ENCODE results near the gene ATRNL1. TPM values are rescaled to one million over a fixed set of nuclear protein-coding genes. Genes with fewer than 3 reads are reported as not detected.

ATRNL1 gene
- total RNA-seq, 1 experiment from 2014 or later = 35.1 TPM

DNA sequence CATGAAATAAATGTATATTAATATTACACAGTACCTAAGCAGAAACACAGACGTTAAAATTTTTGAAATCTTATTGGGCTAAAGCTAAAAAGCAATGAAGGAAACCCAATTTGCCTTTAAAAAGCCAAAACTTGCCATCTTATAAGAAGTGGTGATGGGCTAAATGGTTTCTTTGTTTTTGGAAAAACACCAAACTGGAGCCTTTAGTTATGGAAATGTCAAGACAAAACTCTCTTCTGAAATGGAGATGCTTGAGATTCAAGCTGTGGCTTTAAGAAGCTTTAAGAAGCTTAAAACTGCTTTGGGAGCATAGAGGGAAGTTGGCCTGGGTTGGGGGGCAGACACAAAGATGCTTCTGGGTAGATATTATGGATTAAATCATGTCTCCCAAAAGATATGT lies 902.9 kb downstream of the ATRNL1 start:
- no peaks in the 10 kb centered on the region for H3K36me3 ChIP-seq (replicated peaks; ENCODE audit: control insufficient read depth, insufficient read depth, low read length)
- no peak overlapping the region for H3K4me3 ChIP-seq (ENCODE audit: insufficient read depth, low read depth, low read length)
- peak; percentile 42 for DNase-seq
- H3K27me3 ChIP-seq (ENCODE audit: control insufficient read depth, insufficient read depth, low read length) = peaks cover 43% of the 10 kb centered on the region

DNA sequence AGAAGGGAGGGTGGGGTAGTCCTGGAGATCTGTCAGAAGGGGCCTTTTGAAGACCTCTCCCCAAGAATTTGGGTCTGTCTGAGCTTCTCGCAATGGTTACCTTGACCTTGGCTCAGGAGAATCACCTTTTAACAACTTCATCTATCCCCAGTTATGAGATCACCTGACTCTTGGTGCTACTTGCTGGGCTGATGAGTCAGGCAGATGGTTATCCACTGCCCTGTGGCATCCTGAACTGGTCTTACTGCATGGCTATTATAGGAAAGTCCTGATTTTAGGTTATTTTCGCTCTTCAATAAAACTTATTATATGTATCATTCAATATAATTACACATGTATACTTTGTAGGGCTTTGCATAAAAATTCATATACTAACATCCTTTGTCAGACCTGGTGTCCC lies 905.1 kb downstream of the ATRNL1 start:
- Histone ChIP-seq H3K4me3 (ENCODE audit: insufficient read depth, low read depth, low read length) (no peak overlapping the region), H3K36me3 (replicated peaks; ENCODE audit: control insufficient read depth, insufficient read depth, low read length) (no peaks in the 10 kb centered on the region), H3K27me3 (ENCODE audit: control insufficient read depth, insufficient read depth, low read length) (peaks cover 38% of the 10 kb centered on the region)
- DNase-seq = no peak

Other genes with a start within 250 kb of the ATRNL1 start
- 22.9 and 27.2 TPM in 2 replicates for gene TRUB1, start 155.2 kb upstream of the ATRNL1 start, total RNA-seq (2014; rRNA removed; shearing (Covaris generic))

All from H7 (cell line).